ENCODE data around the gene NDUFA11.
"Not testable (repeated sequence)": the region's sequence is repeated elsewhere in the genome, so short reads cannot be mapped to it uniquely, and the experiment has no call there.

The NDUFA11 gene

DNA sequence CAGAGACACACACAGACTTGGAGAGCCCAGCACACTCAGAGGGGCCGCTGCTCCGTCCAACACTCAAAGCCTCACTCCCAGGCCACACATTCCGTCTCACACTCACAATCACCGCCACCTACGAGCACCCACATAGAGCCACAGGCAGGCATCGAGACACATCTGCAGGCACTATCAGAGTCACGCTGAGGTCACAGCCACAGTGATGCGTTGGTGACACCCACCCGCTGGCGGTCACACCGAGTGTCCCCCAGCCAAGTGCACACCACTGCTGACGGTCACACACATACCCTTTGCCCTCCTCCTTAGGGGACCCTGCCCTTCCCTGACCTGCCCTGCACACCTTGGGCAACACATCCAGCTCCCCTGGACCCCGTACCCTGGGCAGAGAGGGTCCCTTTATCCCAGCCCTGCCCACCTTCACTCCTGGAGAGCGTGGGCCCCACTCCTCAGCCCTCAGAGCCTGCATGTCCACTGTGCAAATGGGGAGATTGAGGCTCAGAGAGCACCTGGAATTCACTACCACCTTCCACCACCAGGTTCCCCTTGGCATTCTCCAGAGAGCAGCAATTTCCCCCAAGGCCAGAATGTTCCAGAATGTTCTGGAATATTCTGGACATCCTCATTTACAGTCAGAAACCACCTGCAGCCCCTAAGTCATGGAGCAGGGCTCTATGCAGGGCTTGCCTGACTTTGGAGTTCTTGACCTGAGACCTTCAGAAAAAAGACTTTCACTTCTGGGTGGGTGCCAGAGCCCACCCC, 38.7 kb downstream of the NDUFA11 start:
- no peak for FAIRE-seq
- no peak for DNase-seq (ENCODE audit: insufficient read length, low spot score)

DNA sequence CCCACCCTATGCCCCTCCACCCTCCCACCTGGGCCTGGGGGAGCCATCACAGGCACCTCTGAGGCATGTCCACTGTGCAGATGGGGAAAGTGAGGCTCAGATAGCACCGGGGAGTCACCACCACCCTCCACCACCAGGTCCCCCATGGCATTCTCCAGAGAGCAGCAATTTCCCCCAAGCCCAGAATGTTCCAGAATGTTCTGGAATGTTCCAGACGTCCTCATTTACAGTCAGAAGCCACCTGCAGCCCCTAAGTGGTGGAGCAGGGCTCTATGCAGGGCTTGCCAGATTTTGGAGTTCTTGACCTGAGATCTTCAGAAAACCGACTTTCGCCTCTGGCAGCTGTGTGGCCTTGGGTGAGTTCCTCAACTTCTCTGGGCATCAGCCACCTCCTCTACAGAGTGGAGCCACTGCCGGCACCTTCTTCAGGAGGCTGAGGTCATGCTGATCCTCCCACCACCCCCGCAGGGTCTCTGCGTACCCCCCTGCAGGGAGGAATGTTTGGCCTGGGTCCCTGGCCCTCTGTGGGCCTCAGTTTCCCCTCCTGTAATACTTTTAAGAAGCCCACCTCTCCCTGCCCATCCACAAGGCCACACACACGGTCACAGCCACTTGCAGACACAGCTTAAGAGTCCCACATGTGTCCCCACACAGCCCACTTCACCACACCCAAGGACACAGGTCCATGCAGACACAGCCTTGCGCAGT, 39.4 kb downstream of the NDUFA11 start:
- no peak for DNase-seq (ENCODE audit: insufficient read length, low spot score)
- FAIRE-seq = no peak

DNA sequence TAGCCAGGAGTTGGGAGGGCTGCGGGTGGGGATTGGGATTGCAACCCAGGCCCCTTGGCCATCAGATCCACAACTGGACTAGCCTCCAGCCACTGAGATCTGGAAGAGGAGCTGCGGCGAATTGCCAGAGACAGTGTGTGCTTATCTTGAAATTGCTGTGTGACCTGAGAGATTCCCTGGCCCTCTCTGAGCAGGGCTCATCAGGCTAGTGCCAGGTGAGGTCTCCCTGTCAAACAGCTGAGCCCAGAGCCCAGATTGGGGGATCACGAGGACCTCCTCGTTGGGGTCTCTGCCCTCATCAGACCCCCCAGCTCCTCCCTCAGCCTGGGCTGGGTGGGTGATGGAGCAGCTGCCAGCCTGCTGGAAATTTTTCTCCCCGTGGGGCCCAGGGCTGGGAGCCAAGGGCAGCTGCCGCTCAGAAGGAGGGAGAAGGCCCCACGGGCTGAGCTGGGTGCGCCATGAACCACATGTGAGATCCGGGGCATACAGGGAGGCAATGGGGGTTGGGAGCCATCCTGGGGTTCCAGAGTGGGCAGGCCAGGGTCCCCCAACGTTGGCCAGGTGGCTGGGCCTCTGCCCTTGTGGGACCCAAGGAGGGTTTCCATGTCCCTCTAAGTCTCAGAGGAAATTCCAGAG, 40.4 kb downstream of the NDUFA11 start:
- DNase-seq (ENCODE audit: insufficient read length, low spot score) (no peak), FAIRE-seq (no peak)

DNA sequence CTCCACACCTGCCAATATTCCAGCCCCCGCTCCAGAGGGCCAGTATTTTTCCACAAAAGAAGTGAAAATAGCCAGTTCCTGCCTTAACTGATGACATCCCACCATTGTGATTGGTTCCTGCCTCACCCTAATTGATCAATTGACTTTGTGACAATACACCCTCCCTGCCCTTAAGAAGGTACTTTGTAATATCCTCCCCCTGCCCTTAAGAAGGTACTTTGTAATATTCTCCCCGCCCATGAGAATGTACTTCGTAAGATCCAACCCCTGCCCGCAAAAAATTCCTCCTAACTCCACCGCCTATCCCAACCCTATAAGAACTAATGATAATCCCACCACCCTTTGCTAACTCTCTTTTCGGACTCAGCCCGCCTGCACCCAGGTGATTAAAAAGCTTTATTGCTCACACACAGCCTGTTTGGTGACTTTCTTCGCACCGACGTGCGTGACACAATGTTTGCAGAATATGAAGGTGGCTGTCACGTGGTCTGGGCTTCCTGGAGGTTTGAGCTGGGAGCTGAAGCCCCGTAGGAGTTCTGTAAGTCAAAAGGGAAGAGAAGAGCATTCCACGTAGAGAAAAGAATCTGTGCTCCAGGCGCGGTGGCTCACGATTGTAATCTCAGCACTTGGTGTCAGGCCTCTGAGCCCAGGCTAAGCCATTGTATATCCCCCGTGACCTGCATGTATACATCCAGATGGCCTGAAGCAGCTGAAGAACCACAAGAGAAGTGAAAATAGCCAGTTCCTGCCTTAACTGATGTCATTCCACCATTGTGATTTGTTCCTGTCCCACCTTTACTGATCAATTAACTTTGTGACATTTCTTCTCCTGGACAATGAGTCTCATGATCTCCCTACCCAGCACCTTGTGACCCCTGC, 46.1 kb downstream of the NDUFA11 start:
- FAIRE-seq = no peak
- DNase-seq (ENCODE audit: insufficient read length, low spot score) = no peak

DNA sequence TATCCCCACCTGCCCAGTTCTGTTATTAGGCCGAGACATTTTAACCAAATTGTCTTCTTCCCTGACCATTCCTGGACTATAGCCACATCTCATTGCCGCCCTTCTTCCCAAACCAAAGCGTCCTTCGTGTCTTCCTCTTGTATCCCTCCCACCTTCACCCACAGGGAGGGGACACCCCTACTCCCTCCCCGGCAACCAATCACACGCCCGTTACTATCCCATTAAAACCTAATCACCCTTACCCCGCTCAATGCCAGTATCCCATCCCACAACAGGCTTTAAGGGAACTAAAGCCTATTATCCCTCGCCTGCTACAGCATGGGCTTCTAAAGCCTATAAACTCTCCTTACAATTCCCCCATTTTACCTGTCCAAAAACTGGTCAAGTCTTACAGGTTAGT, 48.4 kb downstream of the NDUFA11 start:
- FAIRE-seq; DNase-seq (ENCODE audit: insufficient read length, low spot score): not testable (repeated sequence)

DNA sequence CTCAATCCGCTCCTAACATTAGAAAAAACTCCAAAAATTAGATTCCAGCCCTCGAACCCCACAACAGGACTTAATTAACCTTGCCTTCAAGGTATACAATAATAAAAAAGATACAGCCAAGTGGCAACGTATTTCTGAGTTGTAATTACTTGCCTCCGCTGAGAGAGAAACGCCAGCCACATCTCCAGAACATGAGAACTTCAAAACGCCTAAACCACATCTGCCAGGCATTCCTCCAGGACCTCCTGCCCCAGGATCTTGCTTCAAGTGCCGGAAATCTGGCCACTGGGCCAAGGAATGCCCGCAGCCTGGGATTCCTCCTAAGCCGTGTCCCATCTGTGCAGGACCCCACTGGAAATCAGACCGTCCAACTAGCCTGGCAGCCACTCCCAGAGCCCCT, 49.5 kb downstream of the NDUFA11 start:
- not testable (repeated sequence) for DNase-seq (ENCODE audit: insufficient read length, low spot score); FAIRE-seq

DNA sequence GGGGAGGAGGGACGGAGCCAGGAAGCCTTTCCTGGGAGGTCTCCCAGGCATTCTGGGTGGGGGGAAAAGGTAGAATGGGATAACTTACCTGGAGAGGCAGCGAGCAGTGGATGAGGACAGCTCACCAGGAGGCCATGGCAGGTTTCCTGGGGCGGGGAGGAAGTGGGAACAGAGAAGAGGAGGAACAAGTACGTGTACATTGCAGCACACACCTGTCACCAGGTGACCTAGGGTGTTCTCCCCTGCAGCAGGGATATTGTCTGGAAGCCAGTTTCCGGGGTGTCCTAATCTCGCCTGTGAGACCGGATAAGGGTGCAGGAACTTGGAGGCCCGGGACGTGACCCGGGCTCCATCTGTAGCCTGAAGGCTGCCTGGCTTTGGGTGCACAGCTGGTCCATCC, 52.3 kb downstream of the NDUFA11 start, which contains the start of gene FUT3:
FUT3 (minus strand) TSS at position 148 of the 400 bp plus-strand sequence.
- FAIRE-seq = no peak
- DNase-seq (ENCODE audit: insufficient read length, low spot score) = no peak

DNA sequence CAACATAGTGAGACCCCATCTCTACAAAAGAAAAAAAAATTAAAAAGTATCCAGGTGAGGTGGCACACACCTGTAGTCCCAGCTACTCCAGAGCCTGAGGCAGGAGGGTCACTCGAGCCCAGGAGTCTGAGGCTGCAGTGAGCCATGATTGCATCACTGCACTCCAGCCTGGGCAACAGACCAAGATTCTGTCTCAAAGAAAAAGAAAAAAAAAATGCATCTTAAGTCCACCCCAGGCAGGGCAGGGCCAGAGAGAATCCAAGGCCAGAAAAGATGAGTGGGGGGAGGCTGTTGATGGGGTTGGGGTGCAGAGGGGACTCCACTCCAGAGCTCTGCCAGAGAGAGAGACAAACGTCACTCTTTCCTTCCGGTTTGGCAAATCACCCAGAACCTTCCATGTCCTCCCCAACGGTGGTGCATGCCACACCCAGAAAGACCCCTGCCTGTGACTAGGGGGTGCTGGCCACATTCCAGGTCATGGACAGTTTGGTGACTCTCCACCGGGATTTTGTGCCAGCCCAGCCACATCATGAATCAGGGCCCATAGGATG, 52.8 kb downstream of the NDUFA11 start:
- DNase-seq (ENCODE audit: insufficient read length, low spot score) (no peak), FAIRE-seq (no peak)

DNA sequence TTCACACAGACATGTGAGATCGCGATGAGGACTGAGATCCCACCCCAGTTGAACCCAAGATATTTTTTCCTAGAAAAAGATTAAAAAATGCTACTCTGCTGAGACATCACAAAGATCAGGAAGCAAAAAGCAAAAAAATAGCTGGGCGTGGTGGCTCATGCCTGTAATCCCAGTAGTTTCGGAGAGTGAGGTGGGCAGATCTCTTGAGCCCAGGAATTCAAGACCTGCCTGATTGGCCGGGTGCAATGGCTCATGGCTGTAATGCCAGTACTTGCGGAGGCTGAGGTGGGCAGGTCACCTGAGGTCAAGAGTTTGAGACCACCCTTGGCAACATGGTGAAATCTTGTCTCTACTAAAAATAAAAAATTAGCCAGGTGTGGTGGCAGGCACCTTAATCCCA, 53.4 kb downstream of the NDUFA11 start:
- FAIRE-seq (no peak), DNase-seq (ENCODE audit: insufficient read length, low spot score) (no peak)

DNA sequence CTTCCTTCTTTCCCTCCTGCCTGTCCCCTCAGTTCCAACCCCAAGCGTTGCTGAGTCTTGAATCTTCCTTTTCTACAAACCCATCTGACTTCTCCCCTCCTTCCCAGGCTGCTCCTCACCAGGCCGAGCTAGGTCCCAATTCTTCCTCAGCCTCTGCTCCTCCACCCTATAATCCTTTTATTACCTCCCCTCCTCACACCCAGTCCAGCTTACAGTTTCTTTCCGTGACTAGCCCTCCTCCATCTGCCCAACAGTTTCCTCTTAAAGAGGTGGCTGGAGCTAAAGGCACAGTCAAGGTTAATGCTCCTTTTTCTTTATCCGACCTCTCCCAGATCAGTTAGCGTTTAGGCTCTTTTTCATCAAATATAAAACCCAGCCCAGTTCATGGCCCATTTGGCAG, 55.0 kb downstream of the NDUFA11 start:
- DNase-seq (ENCODE audit: insufficient read length, low spot score); FAIRE-seq: not testable (repeated sequence)

DNA sequence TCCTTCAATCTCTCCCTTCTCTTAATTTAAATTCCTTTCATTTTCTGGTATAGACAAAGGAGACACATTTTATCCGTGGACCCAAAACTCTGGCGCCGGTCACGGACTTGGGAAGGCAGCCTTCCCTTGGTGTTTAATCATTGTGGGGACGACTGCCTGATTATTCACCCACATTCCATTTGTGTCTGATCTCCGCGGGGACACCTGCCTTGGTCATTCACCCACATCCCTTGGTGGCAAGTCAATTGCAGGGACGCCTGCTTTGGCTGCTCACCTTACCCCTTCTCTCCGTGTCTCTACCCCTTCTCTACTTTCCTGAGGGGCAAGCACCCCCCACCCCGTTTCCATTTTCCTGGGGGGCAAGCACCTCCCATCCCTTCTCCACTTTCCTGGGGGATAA, 55.7 kb downstream of the NDUFA11 start:
- FAIRE-seq; DNase-seq (ENCODE audit: insufficient read length, low spot score): not testable (repeated sequence)

Measured in GM19239 (cell line).